Measurements from ENCODE around the gene CD200R1.

- TF ChIP-seq POLR2A (IDR thresholded peaks at IDR 0.05; ENCODE audit: borderline replicate concordance, extremely low read depth, insufficient read depth, insufficient read length) (no peak), POLR2AphosphoS5 (IDR thresholded peaks at IDR 0.05; ENCODE audit: low read depth, low read length) (no peak), ELF1 (IDR thresholded peaks at IDR 0.05; ENCODE audit: borderline replicate concordance, low read depth) (no peak)
- TF ChIP-seq, protein P1, sequence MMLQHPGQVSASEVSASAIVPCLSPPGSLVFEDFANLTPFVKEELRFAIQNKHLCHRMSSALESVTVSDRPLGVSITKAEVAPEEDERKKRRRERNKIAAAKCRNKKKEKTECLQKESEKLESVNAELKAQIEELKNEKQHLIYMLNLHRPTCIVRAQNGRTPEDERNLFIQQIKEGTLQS (IDR thresholded peaks at IDR 0.05): no peak
- TF ChIP-seq, protein P2, sequence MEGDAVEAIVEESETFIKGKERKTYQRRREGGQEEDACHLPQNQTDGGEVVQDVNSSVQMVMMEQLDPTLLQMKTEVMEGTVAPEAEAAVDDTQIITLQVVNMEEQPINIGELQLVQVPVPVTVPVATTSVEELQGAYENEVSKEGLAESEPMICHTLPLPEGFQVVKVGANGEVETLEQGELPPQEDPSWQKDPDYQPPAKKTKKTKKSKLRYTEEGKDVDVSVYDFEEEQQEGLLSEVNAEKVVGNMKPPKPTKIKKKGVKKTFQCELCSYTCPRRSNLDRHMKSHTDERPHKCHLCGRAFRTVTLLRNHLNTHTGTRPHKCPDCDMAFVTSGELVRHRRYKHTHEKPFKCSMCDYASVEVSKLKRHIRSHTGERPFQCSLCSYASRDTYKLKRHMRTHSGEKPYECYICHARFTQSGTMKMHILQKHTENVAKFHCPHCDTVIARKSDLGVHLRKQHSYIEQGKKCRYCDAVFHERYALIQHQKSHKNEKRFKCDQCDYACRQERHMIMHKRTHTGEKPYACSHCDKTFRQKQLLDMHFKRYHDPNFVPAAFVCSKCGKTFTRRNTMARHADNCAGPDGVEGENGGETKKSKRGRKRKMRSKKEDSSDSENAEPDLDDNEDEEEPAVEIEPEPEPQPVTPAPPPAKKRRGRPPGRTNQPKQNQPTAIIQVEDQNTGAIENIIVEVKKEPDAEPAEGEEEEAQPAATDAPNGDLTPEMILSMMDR (IDR thresholded peaks at IDR 0.05 in 2 of 3, conservative IDR thresholded peaks at IDR 0.05 in 1 of 3; ENCODE audit: borderline replicate concordance in 1 of 3, insufficient read depth in 1 of 3, low read depth in 2 of 3, low read length in 2 of 3): no peak
Measured at GRCh38 chr3:113002679-113003078, 27.8 kb upstream of the CD200R1 start.

All from HCT116 (cell line).